Measurements from ENCODE around the gene CFAP46. TPM values are rescaled to one million over a fixed set of nuclear protein-coding genes. Genes with fewer than 3 reads are reported as not detected.

Gene CFAP46
- total and polyA plus RNA-seq, 2 donors from 2014 or later, result 3.8 to 8.3 TPM

- Histone ChIP-seq H3K9ac (ENCODE audit: low read length in 3 of 3) (no peak overlapping the region), H3K9me3 (ENCODE audit: control insufficient read depth in 2 of 3, insufficient read depth in 1 of 3, low read length in 3 of 3) (no peaks in the 10 kb centered on the region), H3K27ac (ENCODE audit: low read depth in 2 of 2, low read length in 2 of 2) (no peak overlapping the region), H3K36me3 (ENCODE audit: control insufficient read depth in 2 of 3, insufficient read depth in 3 of 3, low read length in 3 of 3) (peaks cover 0 to 7% (median 0%) of the 10 kb centered on the region in 3 donors), H3K27me3 (ENCODE audit: control insufficient read depth, insufficient read depth, low read length) (no peaks in the 10 kb centered on the region), H3K4me3 (ENCODE audit: low read length in 3 of 3) (no peak overlapping the region), H3K4me1 (ENCODE audit: control insufficient read depth in 2 of 3, insufficient read depth in 2 of 3, low read depth in 1 of 3, low read length in 3 of 3) (no peaks in the 10 kb centered on the region)
- TF ChIP-seq CTCF (IDR thresholded peaks at IDR 0.05; ENCODE audit: borderline replicate concordance, extremely low read depth, insufficient read depth), result no peak
- FAIRE-seq (no peak), DNase-seq (no peak)
- intact Hi-C loops (cut with DNase I), result no loop called here
Observed at GRCh38 chr10:132765435-132765834, 176.9 kb downstream of the CFAP46 start.

GRCh38 chr10:132764108-132764507 is 178.3 kb downstream of the CFAP46 start:
- FAIRE-seq (no peak), DNase-seq (no peak)
- H3K4me1 ChIP-seq (ENCODE audit: control insufficient read depth in 2 of 3, insufficient read depth in 2 of 3, low read depth in 1 of 3, low read length in 3 of 3), result no peaks in the 10 kb centered on the region
- H3K36me3 ChIP-seq (ENCODE audit: control insufficient read depth in 2 of 3, insufficient read depth in 3 of 3, low read length in 3 of 3), result peaks cover 0 to 7% (median 3%) of the 10 kb centered on the region in 3 donors
- intact Hi-C loops (cut with DNase I), result no loop called here
- no peak overlapping the region for H3K4me3 ChIP-seq (ENCODE audit: low read length in 3 of 3)
- no peaks in the 10 kb centered on the region for H3K9me3 ChIP-seq (ENCODE audit: control insufficient read depth in 2 of 3, insufficient read depth in 1 of 3, low read length in 3 of 3)
- no peak overlapping the region for H3K27ac ChIP-seq (ENCODE audit: low read depth in 2 of 2, low read length in 2 of 2)
- no peaks in the 10 kb centered on the region for H3K27me3 ChIP-seq (ENCODE audit: control insufficient read depth, insufficient read depth, low read length)
- no peak for TF ChIP-seq CTCF (IDR thresholded peaks at IDR 0.05; ENCODE audit: borderline replicate concordance, extremely low read depth, insufficient read depth)
- no peak overlapping the region for H3K9ac ChIP-seq (ENCODE audit: low read length in 3 of 3)

- TF ChIP-seq CTCF (IDR thresholded peaks at IDR 0.05; ENCODE audit: borderline replicate concordance, extremely low read depth, insufficient read depth), result no peak
- DNase-seq, result no peak
- H3K27ac ChIP-seq (ENCODE audit: low read depth in 2 of 2, low read length in 2 of 2), result no peak overlapping the region
- H3K4me1 ChIP-seq (ENCODE audit: control insufficient read depth in 2 of 3, insufficient read depth in 2 of 3, low read depth in 1 of 3, low read length in 3 of 3), result no peaks in the 10 kb centered on the region
- no peaks in the 10 kb centered on the region for H3K9me3 ChIP-seq (ENCODE audit: control insufficient read depth in 2 of 3, insufficient read depth in 1 of 3, low read length in 3 of 3)
- H3K9ac ChIP-seq (ENCODE audit: low read length in 3 of 3), result no peak overlapping the region
- H3K36me3 ChIP-seq (ENCODE audit: control insufficient read depth in 2 of 3, insufficient read depth in 3 of 3, low read length in 3 of 3), result peaks cover 0 to 7% (median 7%) of the 10 kb centered on the region in 3 donors
- FAIRE-seq, result no peak
- intact Hi-C loops (cut with DNase I), result no loop called here
- no peaks in the 10 kb centered on the region for H3K27me3 ChIP-seq (ENCODE audit: control insufficient read depth, insufficient read depth, low read length)
- H3K4me3 ChIP-seq (ENCODE audit: low read length in 3 of 3), result no peak overlapping the region
Observed at GRCh38 chr10:132763545-132763944, 178.8 kb downstream of the CFAP46 start.

- H3K9ac ChIP-seq (ENCODE audit: low read length in 3 of 3), result no peak overlapping the region
- no peak overlapping the region for H3K27ac ChIP-seq (ENCODE audit: low read depth in 2 of 2, low read length in 2 of 2)
- H3K4me1 ChIP-seq (ENCODE audit: control insufficient read depth in 2 of 3, insufficient read depth in 2 of 3, low read depth in 1 of 3, low read length in 3 of 3), result no peaks in the 10 kb centered on the region
- intact Hi-C loops (cut with DNase I), result no loop called here
- no peak for DNase-seq
- H3K36me3 ChIP-seq (ENCODE audit: control insufficient read depth in 2 of 3, insufficient read depth in 3 of 3, low read length in 3 of 3), result peaks cover 0 to 7% (median 7%) of the 10 kb centered on the region in 3 donors
- no peaks in the 10 kb centered on the region for H3K9me3 ChIP-seq (ENCODE audit: control insufficient read depth in 2 of 3, insufficient read depth in 1 of 3, low read length in 3 of 3)
- no peaks in the 10 kb centered on the region for H3K27me3 ChIP-seq (ENCODE audit: control insufficient read depth, insufficient read depth, low read length)
- TF ChIP-seq CTCF (IDR thresholded peaks at IDR 0.05; ENCODE audit: borderline replicate concordance, extremely low read depth, insufficient read depth), result no peak
- FAIRE-seq, result no peak
- no peak overlapping the region for H3K4me3 ChIP-seq (ENCODE audit: low read length in 3 of 3)
Observed at GRCh38 chr10:132762267-132762666, 180.1 kb downstream of the CFAP46 start.
